ENCODE data around the gene MED9. TPM values are rescaled to one million over a fixed set of nuclear protein-coding genes. Genes with fewer than 3 reads are reported as not detected.

The MED9 gene
- total RNA-seq, 2 donors from 2014 or later, result 18.4 to 20.5 TPM

- 91 to 100% methylated on average over 1 to 17 of the region's 17 CpGs for WGBS, 2 experiments (ENCODE audit: insufficient coverage in 1 of 2, insufficient read length in 1 of 2)
- H3K27me3 ChIP-seq (ENCODE audit: control insufficient read depth, insufficient read depth, low read length, poor library complexity, severe bottlenecking), result no peaks in the 10 kb centered on the region
- no peak for DNase-seq
- H3K9ac ChIP-seq (ENCODE audit: extremely low read depth, low read length, poor library complexity, severe bottlenecking), result no peak overlapping the region
- no peak for TF ChIP-seq CTCF (conservative IDR thresholded peaks at IDR 0.05)
- no peaks in the 10 kb centered on the region for H3K36me3 Mint-ChIP-seq (ENCODE audit: low read depth)
- H3K4me3 Mint-ChIP-seq, result no peak overlapping the region
- H3K27ac ChIP-seq (ENCODE audit: low read depth, low read length), result no peak overlapping the region
- H3K4me1 Mint-ChIP-seq, result no peaks in the 10 kb centered on the region
- no peaks in the 10 kb centered on the region for H3K9me3 Mint-ChIP-seq
- no peak overlapping the region for H3K4me3 ChIP-seq (ENCODE audit: low read length)
- no peaks in the 10 kb centered on the region for H3K9me3 ChIP-seq (ENCODE audit: control insufficient read depth, low read length)
- no peaks in the 10 kb centered on the region for H3K36me3 ChIP-seq (ENCODE audit: control insufficient read depth, insufficient read depth, low read length)
- H3K4me1 ChIP-seq (ENCODE audit: control insufficient read depth, insufficient read depth, low read length), result no peaks in the 10 kb centered on the region
- no peak overlapping the region for H3K27ac Mint-ChIP-seq
- no peaks in the 10 kb centered on the region for H3K27me3 Mint-ChIP-seq (ENCODE audit: insufficient read depth)
Measured at GRCh38 chr17:17506893-17507464, 30.2 kb downstream of the MED9 start.

DNA sequence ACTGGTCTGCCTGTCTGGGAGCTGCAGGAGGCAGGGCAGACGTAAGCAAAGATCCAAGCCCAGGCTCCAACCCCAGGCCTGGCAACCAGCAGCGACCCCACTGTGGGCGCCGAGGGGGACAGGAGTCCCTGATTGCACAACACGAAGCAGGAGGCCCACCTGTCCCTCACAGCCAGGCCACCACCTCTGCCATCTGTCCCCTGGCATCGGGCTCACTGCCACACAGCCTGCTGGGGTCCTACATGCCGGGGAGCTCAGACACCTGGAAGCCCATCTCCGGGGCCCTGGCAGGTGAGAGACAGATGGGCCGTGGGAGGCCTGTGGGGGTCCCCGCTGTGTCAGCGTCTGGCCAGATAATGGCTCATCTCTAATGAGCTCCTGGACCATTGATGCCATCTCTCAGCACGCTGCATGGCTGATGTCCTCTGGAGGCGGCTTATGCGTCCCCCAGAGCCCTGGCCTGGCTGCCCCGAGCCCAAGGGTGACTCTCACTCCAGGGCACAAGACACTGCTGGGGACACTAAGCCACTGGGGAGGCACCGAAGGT lies 30.7 kb downstream of the MED9 start:
- TF ChIP-seq CTCF (conservative IDR thresholded peaks at IDR 0.05), result no peak

DNA sequence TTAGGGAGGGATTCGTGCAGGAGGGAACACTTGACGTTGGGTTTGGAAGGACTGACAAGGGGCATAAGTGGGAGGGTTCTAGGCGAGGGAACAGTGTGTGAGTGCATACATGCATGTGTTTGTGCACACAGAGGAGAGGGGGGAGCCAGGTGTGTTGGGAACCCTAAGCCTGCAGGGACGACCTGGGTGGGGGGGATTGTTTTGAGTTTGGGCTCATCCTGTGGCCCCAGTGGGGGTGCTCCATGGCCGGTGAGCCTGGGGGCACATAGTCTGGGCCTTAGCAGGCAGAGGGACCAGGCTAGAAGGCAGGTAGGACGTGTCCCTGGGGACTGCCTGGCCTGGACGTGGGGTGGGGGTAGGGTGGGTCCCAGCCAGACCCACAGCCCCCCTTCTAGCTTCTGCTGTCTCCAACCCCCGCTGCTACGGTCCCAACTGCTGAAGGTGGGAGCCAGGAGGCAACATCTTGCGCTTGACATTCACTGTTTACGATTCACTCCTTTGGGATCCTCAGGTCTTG lies 31.3 kb downstream of the MED9 start:
- Histone ChIP-seq H3K27ac (ENCODE audit: low read depth, low read length) (no peak overlapping the region), H3K4me1 (ENCODE audit: control insufficient read depth, insufficient read depth, low read length) (no peaks in the 10 kb centered on the region)

More for the DNA sequence above, 30.7 kb downstream of the MED9 start:
- Mint-ChIP-seq H3K4me3 (no peak overlapping the region), H3K27ac (no peak overlapping the region), H3K27me3 (ENCODE audit: insufficient read depth) (no peaks in the 10 kb centered on the region), H3K4me1 (no peaks in the 10 kb centered on the region), H3K36me3 (ENCODE audit: low read depth) (no peaks in the 10 kb centered on the region), H3K9me3 (no peaks in the 10 kb centered on the region)
- 83 to 85% methylated on average over 8 to 16 of the region's 16 CpGs for WGBS, 2 experiments (ENCODE audit: insufficient coverage in 1 of 2, insufficient read length in 1 of 2)
- no peaks in the 10 kb centered on the region for H3K4me1 ChIP-seq (ENCODE audit: control insufficient read depth, insufficient read depth, low read length)
- no peak for DNase-seq
- H3K9me3 ChIP-seq (ENCODE audit: control insufficient read depth, low read length), result no peaks in the 10 kb centered on the region
- H3K4me3 ChIP-seq (ENCODE audit: low read length), result no peak overlapping the region
- no peak overlapping the region for H3K27ac ChIP-seq (ENCODE audit: low read depth, low read length)
- H3K36me3 ChIP-seq (ENCODE audit: control insufficient read depth, insufficient read depth, low read length), result no peaks in the 10 kb centered on the region
- H3K9ac ChIP-seq (ENCODE audit: extremely low read depth, low read length, poor library complexity, severe bottlenecking), result no peak overlapping the region
- H3K27me3 ChIP-seq (ENCODE audit: control insufficient read depth, insufficient read depth, low read length, poor library complexity, severe bottlenecking), result no peaks in the 10 kb centered on the region

More for the DNA sequence above, 31.3 kb downstream of the MED9 start:
- Mint-ChIP-seq H3K36me3 (ENCODE audit: low read depth) (no peaks in the 10 kb centered on the region), H3K27ac (no peak overlapping the region), H3K4me3 (no peak overlapping the region), H3K27me3 (ENCODE audit: insufficient read depth) (no peaks in the 10 kb centered on the region), H3K9me3 (no peaks in the 10 kb centered on the region), H3K4me1 (no peaks in the 10 kb centered on the region)
- no peak for TF ChIP-seq CTCF (conservative IDR thresholded peaks at IDR 0.05)
- WGBS, 2 experiments (ENCODE audit: insufficient coverage in 1 of 2, insufficient read length in 1 of 2), result 90 to 100% methylated on average over 4 to 11 of the region's 11 CpGs
- no peak overlapping the region for H3K4me3 ChIP-seq (ENCODE audit: low read length)
- DNase-seq, result no peak
- no peaks in the 10 kb centered on the region for H3K9me3 ChIP-seq (ENCODE audit: control insufficient read depth, low read length)
- no peaks in the 10 kb centered on the region for H3K36me3 ChIP-seq (ENCODE audit: control insufficient read depth, insufficient read depth, low read length)
- no peak overlapping the region for H3K9ac ChIP-seq (ENCODE audit: extremely low read depth, low read length, poor library complexity, severe bottlenecking)
- H3K27me3 ChIP-seq (ENCODE audit: control insufficient read depth, insufficient read depth, low read length, poor library complexity, severe bottlenecking), result no peaks in the 10 kb centered on the region
